Measurements from ENCODE around the gene EIF4A2. TPM values are rescaled to one million over a fixed set of nuclear protein-coding genes. Genes with fewer than 3 reads are reported as not detected.
A peak's percentile ranks its signal among the peaks of the same experiment; 100 is the strongest.

The EIF4A2 gene
- total and polyA plus RNA-seq, 2 of the 13 experiments (the other 11 are each of a cell fraction or from before 2014, with no cell fraction given), result 480 to 596 TPM

DNA sequence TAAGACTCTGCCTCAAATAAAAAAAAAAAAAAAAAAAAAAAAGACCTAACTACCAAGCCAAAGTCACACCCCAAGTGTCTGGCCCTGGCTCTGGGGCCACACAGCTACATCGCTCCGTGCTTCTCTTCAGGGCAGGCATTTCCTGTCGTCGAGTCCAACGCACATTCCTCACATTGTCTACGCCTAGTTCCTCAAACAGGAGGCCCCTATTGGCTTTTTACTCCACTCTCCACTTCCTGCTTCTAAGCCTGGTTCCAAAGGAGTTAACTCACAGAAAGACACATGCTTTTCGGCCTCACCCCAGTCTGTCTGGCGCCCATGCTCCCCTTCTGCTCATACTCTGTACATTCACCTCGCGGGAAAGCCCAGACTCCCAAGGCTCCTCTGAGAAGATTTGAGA is 37.4 kb upstream of the EIF4A2 start (continued):
- peak; percentile 75 for TF ChIP-seq ARID5B (CRISPR knock-in tag; IDR thresholded peaks at IDR 0.05)
- TF ChIP-seq FOXP1 (IDR thresholded peaks at IDR 0.05), result no peak
- no peak for TF ChIP-seq FOXP1 (CRISPR knock-in tag; IDR thresholded peaks at IDR 0.05)
- no peak for TF ChIP-seq CENPT (CRISPR knock-in tag; IDR thresholded peaks at IDR 0.05; ENCODE audit: low read depth)
- TF ChIP-seq SOX5 (CRISPR knock-in tag; IDR thresholded peaks at IDR 0.05; ENCODE audit: borderline replicate concordance), result peak; percentile 61; the same call in 1 of the 2 replicates
- peak; percentile 42; the same call in 1 of the 2 replicates for TF ChIP-seq ARID4A (CRISPR knock-in tag; IDR thresholded peaks at IDR 0.05; ENCODE audit: borderline replicate concordance)
- TF ChIP-seq, protein P1, sequence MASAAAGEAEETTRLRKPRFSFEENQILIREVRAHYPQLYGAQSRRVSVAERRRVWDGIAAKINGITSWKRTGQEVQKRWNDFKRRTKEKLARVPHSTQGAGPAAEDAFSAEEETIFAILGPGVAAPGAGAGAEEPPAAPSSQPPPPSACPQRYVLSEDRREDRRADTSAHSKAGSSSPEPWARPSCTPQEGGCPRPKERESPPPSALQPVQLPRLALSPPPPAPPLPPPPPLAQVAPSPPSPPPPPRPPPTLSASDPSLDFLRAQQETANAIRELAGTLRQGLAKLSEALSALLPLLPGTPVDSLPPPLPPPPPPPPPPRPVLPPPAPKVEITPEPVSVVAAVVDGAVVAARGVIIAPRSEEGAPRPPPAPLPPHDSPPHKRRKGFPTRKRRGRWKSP (CRISPR knock-in tag; IDR thresholded peaks at IDR 0.05), result 0 out of 2 replicates have a peak, but pooled peaks have one; percentile 46
- TF ChIP-seq ZNF335 (CRISPR knock-in tag; IDR thresholded peaks at IDR 0.05), result peak; percentile 22; the same call in 1 of the 2 replicates
- TF ChIP-seq DBP (CRISPR knock-in tag; IDR thresholded peaks at IDR 0.05; ENCODE audit: not compliant biosample characterization), result no peak
- TF ChIP-seq ETV5 (CRISPR knock-in tag; IDR thresholded peaks at IDR 0.05; ENCODE audit: borderline replicate concordance), result peak; percentile 90
- TF ChIP-seq KDM1A (CRISPR knock-in tag; IDR thresholded peaks at IDR 0.05), result peak; percentile 6; the same call in 1 of the 2 replicates
- no peak for TF ChIP-seq PHB2 (IDR thresholded peaks at IDR 0.05; ENCODE audit: partially characterized antibody)
- TF ChIP-seq ZNF713 (CRISPR knock-in tag; IDR thresholded peaks at IDR 0.05), result no peak
- peak; percentile 61; the same call in 1 of the 2 replicates for TF ChIP-seq TBX2 (CRISPR knock-in tag; IDR thresholded peaks at IDR 0.05; ENCODE audit: borderline replicate concordance)
- peak; percentile 78; the same call in 1 of the 2 replicates for TF ChIP-seq MEF2D (CRISPR knock-in tag; IDR thresholded peaks at IDR 0.05)
- TF ChIP-seq, protein P2, sequence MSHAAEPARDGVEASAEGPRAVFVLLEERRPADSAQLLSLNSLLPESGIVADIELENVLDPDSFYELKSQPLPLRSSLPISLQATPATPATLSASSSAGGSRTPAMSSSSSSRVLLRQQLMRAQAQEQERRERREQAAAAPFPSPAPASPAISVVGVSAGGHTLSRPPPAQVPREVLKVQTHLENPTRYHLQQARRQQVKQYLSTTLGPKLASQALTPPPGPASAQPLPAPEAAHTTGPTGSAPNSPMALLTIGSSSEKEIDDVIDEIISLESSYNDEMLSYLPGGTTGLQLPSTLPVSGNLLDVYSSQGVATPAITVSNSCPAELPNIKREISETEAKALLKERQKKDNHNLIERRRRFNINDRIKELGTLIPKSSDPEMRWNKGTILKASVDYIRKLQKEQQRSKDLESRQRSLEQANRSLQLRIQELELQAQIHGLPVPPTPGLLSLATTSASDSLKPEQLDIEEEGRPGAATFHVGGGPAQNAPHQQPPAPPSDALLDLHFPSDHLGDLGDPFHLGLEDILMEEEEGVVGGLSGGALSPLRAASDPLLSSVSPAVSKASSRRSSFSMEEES (CRISPR knock-in tag; IDR thresholded peaks at IDR 0.05), result peak; percentile 78
- 0 out of 2 replicates have a peak, but pooled peaks have one; percentile 26 for TF ChIP-seq SMYD3 (CRISPR knock-in tag; IDR thresholded peaks at IDR 0.05)
- TF ChIP-seq KDM6A (CRISPR knock-in tag; IDR thresholded peaks at IDR 0.05; ENCODE audit: low read depth), result no peak
- peak; percentile 54; the same call in 1 of the 2 replicates for TF ChIP-seq NFKBIZ (CRISPR knock-in tag; IDR thresholded peaks at IDR 0.05)
- TF ChIP-seq HDAC1 (CRISPR knock-in tag; IDR thresholded peaks at IDR 0.05), result peak; percentile 44; the same call in 1 of the 2 replicates
